ENCODE measurements around the gene PRKAG2. TPM values are rescaled to one million over a fixed set of nuclear protein-coding genes. Genes with fewer than 3 reads are reported as not detected.

Gene PRKAG2
- total and polyA plus RNA-seq, 2 of the 8 experiments (the other 6 are each of a cell fraction or from before 2014, with no cell fraction given): 7.5 to 18.1 TPM

DNA sequence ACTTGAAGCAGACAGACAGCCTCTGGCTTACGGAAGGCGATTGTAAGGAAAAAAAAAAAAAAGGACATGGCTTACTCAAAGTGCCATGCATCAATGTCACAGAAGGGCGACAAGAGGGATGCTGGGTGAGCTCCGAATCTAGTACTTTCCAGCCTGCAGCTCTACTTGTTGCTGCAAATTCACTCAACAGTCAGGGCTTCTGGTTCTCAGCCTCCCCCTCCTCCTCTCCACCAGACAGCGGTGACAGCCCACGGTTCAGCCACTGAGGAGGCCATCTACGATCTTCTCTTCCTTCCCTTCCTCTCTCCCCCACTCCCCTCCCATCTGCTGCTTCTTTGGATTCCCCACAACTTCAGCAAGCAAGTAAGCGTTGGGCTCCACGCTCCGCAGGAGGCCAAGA, 63.5 kb downstream of the PRKAG2 start:
- Histone ChIP-seq H3K9ac (replicated peaks in 1 of 4; ENCODE audit: extremely low read depth in 1 of 4, low read depth in 3 of 4, low read length in 3 of 4) (no peak overlapping the region), H2BK5ac (ENCODE audit: low read depth, low read length) (no peak overlapping the region), H4K8ac (ENCODE audit: extremely low read depth, insufficient read depth, low read length) (no peak overlapping the region), H3K36me3 (ENCODE audit: control insufficient read depth in 2 of 4, insufficient read depth in 4 of 4, low read length in 3 of 4) (no peaks in the 10 kb centered on the region), H2BK120ac (replicated peaks; ENCODE audit: low read depth, low read length) (no peak overlapping the region), H3K4me2 (ENCODE audit: insufficient read depth in 1 of 2, low read depth in 2 of 2, low read length in 2 of 2) (peak overlapping the region; percentile 71 to 75), H3K4me1 (replicated peaks in 1 of 4; ENCODE audit: control insufficient read depth in 3 of 4, insufficient read depth in 4 of 4, low read length in 3 of 4) (peaks cover 17 to 30% (median 19%) of the 10 kb centered on the region in 4 experiments), H3K27me3 (replicated peaks in 1 of 4; ENCODE audit: control insufficient read depth in 3 of 4, extremely low read depth in 1 of 4, insufficient read depth in 3 of 4, low read length in 3 of 4) (peaks cover 0 to 23% (median 0%) of the 10 kb centered on the region in 4 experiments; a peak in 3 of 7 replicates), H2BK12ac (ENCODE audit: low read depth, low read length) (0 out of 2 replicates have a peak overlapping the region, but pooled peaks have one; percentile 27), H2BK15ac (ENCODE audit: low read length) (0 out of 2 replicates have a peak overlapping the region, but pooled peaks have one; percentile 46), H3K23me2 (ENCODE audit: low read depth, low read length) (peaks cover 2% of the 10 kb centered on the region; the same call in 1 of the 2 replicates), H3K27ac (ENCODE audit: low read depth, low read length) (no peak overlapping the region), H2AFZ (ENCODE audit: low read length) (no peak overlapping the region), H4K91ac (replicated peaks; ENCODE audit: insufficient read length, low read length) (peak overlapping the region; percentile 15), H3K4me3 (ENCODE audit: extremely low read depth in 1 of 4, insufficient read depth in 2 of 4, low read depth in 3 of 4, low read length in 4 of 4) (peak overlapping the region in 1 of 4 experiments; percentile 48; a peak in 1 of 8 replicates), H3K14ac (ENCODE audit: insufficient read length) (no peak overlapping the region), H4K5ac (ENCODE audit: insufficient read length, low read depth, low read length) (no peak overlapping the region), H3K18ac (ENCODE audit: extremely low read depth, low read length) (no peak overlapping the region; the same call in 1 of the 2 replicates), H3K9me3 (ENCODE audit: insufficient read depth in 2 of 2, low read depth in 1 of 2, low read length in 1 of 2) (no peaks in the 10 kb centered on the region), H3K23ac (ENCODE audit: insufficient read length) (no peak overlapping the region), H3K79me1 (ENCODE audit: low read depth, low read length) (no peaks in the 10 kb centered on the region), H3K56ac (replicated peaks; ENCODE audit: insufficient read length, low read depth, low read length) (no peak overlapping the region), H3K4ac (replicated peaks; ENCODE audit: insufficient read length, low read depth, low read length) (no peak overlapping the region), H2BK20ac (ENCODE audit: low read length) (no peak overlapping the region; the same call in 1 of the 2 replicates), H2AK5ac (ENCODE audit: low read depth, low read length) (no peak overlapping the region), H4K20me1 (replicated peaks in 1 of 2; ENCODE audit: control insufficient read depth in 1 of 2, insufficient read depth in 2 of 2, low read length in 2 of 2) (no peaks in the 10 kb centered on the region), H3K79me2 (ENCODE audit: control insufficient read depth in 1 of 2, insufficient read depth in 2 of 2, low read length in 2 of 2) (no peaks in the 10 kb centered on the region)
- FAIRE-seq (no peak), DNase-seq (ENCODE audit: low read depth in 1 of 2, low spot score in 2 of 2) (no peak)
- POLR2A ChIA-PET (ENCODE audit: partially characterized antibody): no interaction called here
- 63% methylated on average over 8 of the region's 10 CpGs; no CpG with 5 or more reads in 1 of the 2 experiments for WGBS, 2 experiments (ENCODE audit: extremely low coverage in 1 of 2, insufficient coverage in 1 of 2, insufficient read length in 1 of 2, insufficient replicate concordance in 2 of 2, low coverage in 1 of 2, low lambda C conversion rate in 2 of 2, missing lambda C conversion rate in 1 of 2)
- CTCF ChIA-PET (ENCODE audit: partially characterized antibody): interaction anchor here (0.6 to 1.7 kb wide), 9 partner anchors 8 to 584 kb away, joined by 3 to 7 read pairs (median 4); no protein-coding TSS in a partner anchor
- TF ChIP-seq TBP (IDR thresholded peaks at IDR 0.05; ENCODE audit: low read depth, low read length): no peak
- no peak for TF ChIP-seq RFX5 (IDR thresholded peaks at IDR 0.05; ENCODE audit: borderline replicate concordance, low read depth, low read length)
- no peak for TF ChIP-seq CEBPB (IDR thresholded peaks at IDR 0.05; ENCODE audit: low read depth, low read length)
- no peak for TF ChIP-seq TCF12 (IDR thresholded peaks at IDR 0.05; ENCODE audit: low read depth, low read length)
- TF ChIP-seq, protein P1, sequence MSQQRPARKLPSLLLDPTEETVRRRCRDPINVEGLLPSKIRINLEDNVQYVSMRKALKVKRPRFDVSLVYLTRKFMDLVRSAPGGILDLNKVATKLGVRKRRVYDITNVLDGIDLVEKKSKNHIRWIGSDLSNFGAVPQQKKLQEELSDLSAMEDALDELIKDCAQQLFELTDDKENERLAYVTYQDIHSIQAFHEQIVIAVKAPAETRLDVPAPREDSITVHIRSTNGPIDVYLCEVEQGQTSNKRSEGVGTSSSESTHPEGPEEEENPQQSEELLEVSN (IDR thresholded peaks at IDR 0.05): no peak
- no peak for TF ChIP-seq ZNF274 (IDR thresholded peaks at IDR 0.05; ENCODE audit: borderline replicate concordance, extremely low read depth, low read length)
- no peak for TF ChIP-seq SIN3A (conservative IDR thresholded peaks at IDR 0.05 in 1 of 2, IDR thresholded peaks at IDR 0.05 in 1 of 2; ENCODE audit: low read depth in 1 of 2, low read length in 2 of 2)
- no peak for TF ChIP-seq EP300 (IDR thresholded peaks at IDR 0.05; ENCODE audit: borderline replicate concordance in 1 of 2, low read depth in 2 of 2, low read length in 2 of 2)
- TF ChIP-seq CBX5 (IDR thresholded peaks at IDR 0.05; ENCODE audit: low read depth, low read length): no peak
- no peak for TF ChIP-seq RAD21 (IDR thresholded peaks at IDR 0.05 in 1 of 2, conservative IDR thresholded peaks at IDR 0.05 in 1 of 2; ENCODE audit: low read depth in 2 of 2, low read length in 2 of 2)
- no peak for TF ChIP-seq HDAC6 (IDR thresholded peaks at IDR 0.05; ENCODE audit: low read depth, low read length)
- TF ChIP-seq SP4 (IDR thresholded peaks at IDR 0.05; ENCODE audit: low read length): no peak
- no peak for TF ChIP-seq POU5F1 (IDR thresholded peaks at IDR 0.05; ENCODE audit: low read depth, low read length)

Data from H1 (cell line).